ENCODE data around the gene EPN1.

Gene EPN1

DNA sequence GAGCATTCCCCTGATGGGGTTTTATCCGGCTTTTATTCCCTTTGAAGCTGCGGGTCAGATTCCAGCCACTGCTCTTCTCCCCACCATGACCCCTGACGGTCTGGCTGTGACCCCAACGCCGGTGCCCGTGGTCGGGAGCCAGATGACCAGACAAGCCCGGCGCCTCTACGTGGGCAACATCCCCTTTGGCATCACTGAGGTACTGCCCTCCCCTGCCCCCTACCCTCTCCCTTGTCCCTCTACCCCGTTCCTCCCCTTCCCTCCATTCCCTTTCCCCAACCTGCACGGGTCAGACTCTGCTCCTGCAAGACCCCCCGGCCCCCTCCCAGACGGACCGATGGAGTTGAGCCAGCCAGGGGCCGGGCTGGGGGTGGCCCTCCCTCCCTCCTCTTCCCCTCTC, 14.0 kb upstream of the EPN1 start:
- DNase-seq (ENCODE audit: low read depth): no peak

DNA sequence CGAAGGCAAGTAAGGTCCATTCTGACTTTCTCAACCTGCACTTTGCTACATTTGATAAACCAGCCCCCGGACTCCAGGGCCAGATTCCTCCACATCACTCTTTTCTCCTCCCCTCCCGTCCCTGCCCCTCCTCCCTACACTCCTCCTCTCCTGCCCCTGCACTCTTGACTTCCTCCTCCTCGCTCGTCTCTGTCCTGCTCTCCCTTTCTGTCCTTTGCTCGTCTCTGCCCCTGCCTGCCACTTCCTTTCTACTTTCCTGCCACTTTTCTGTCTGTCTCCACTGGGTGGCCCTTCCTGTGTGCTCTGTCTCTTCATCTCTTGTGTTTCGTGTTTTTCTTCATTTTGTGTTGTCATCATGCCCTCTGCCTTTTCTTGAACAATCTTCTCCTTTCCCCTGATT, 13.2 kb upstream of the EPN1 start:
- no peak for DNase-seq (ENCODE audit: low read depth)

DNA sequence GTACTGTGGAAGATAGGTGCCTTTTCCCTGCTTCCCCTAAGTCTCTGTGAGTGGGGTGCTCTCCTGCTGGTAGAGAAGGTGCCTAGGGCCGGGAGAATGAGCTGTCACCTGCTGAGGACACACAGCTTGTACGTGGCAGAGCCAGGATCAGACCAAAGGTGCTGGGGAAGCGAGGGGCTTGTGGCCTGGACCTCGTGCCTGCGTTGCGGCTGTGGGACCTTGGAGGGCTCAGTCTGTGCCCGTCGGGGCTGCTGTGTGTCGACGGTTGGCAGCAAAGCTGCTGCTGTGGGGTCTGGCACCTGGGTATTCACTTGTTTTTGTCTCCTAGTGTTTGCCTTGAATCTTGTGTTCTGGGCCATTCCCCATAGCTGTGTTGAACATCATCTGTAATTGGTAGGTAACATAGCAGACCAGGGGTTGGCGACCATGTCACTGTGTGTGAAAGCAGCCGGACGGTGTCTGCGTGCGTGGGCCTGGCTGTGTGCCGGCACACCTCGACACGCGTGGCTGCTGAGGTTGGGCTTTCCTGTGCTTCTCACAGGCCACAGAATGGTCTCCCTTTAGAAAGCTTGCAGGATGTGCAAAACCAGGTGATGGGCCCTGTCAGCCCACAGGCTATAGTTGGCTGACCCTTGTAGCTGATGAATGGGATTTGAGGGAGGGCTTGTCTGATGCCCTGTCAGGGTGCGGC, 11.0 kb upstream of the EPN1 start:
- no peak for DNase-seq (ENCODE audit: low read depth)

DNA sequence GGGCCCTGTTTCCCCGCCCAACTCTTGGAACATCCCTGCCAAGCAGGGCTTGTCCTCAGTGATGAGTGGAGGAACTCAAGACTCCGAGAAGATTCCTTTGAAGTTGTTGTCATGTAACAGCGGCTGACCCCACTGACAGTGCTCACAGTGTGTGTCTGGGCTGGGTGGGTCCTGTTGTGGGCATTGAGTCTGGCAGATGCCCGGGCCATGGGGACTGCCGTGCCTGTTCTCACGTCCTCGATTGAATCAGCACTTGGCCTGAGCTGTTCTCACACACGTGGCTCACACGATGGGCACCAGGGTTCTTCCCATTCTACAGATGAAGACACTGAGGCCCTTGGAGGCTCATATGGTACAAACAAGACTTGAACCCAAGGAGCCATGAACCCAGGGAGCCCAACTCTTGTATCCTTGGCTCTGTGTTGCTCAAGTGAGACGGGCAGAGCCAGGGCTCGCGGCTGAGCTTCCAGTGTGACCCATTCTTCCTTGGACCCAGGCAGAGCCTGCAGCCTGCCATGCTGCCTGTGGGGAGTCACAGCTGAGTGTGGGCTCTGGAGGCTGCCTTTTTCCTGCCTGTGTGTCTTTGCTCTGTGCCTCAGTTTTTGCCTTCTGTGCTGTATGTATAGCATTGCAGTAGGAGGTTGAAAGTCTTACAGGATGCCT, 8.6 kb upstream of the EPN1 start:
- no peak for DNase-seq (ENCODE audit: low read depth)

DNA sequence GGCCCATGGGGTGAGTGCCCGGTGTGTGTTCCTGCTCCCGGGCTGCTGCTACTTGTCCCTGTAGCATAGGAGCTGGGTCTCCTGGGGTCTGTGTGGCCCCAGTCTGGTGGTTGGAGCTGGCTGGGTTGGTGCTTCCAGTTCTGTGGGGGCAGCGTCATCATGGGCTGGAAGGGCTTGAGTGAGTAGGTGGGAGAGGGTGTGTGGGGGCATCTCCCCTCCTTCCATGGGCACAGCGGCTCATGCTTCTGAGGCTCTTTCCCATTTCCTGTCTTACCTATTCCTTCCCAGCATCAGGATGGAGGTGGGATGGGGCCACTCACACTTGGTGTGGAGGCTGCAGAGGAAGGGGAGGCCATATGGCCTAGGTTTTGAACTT, 8.0 kb upstream of the EPN1 start:
- no peak for DNase-seq (ENCODE audit: low read depth)

DNA sequence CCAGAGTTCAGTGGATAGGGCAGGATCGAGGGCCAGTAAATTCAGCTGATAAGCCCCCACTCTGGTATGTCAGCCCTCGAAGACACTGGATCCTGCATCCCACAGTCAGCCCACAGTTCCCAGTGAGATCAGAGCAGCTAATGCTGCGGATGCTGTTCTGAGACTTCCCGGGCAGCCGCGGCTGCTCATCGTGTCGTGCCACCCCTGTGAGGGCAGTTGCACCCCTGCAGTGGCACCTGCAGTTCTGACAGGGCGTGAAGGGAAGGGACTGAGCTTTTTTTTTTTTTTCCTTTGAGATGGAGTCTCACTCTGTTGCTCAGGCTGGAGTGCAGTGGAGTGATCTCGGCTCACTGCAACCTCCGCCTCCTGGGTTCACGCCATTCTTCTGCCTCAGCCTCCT, 7.5 kb upstream of the EPN1 start:
- DNase-seq (ENCODE audit: low read depth): no peak

DNA sequence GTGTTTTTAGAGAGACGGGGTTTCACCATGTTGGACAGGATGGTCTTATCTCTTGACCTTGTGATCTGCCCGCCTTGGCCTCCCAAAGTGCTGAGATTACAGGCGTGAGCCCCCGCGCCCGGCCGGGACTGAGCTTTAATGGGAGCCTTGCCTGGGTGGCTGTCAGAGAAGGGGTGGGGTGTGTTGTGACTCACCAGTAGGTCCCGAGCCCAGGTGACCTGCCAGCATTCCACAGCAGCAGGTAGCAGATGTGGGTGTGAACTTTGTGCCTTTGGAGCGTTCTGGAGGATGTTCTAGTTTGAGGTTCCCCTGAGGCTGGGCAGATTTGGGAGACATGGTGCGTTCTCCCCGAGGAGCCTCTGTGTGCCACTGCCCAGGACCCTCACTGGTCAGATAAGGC, 7.1 kb upstream of the EPN1 start:
- DNase-seq (ENCODE audit: low read depth): no peak

DNA sequence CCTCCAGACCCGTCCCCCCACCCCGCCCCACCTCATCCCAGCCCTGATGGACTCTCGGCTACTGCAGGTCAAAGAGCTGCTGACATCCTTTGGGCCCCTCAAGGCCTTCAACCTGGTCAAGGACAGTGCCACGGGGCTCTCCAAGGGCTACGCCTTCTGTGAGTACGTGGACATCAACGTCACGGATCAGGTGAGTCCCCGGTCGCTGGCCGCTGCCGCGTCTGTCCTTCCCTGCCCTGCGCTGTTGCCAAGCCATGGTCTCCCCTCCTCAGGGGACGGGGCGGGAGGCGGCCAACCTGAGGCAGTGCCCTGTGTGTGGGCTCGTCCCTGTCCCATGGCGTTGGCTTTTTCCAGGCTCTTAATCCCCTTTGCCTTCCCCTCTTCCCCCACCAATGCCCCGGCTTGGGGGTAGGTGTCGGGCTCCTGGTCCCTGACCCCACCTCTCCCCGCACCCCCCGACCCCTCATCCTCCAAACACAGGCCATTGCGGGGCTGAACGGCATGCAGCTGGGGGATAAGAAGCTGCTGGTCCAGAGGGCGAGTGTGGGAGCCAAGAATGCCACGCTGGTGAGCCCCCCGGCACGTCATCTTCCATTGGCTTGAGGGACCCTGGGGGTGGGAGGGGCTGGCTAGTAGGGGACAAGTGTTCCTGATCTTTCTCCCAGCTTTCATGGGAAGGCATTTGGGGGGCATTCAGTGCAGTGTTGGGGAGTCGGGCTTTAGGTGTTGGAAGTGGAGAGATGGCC, 6.2 kb upstream of the EPN1 start:
- DNase-seq (ENCODE audit: low read depth): no peak

DNA sequence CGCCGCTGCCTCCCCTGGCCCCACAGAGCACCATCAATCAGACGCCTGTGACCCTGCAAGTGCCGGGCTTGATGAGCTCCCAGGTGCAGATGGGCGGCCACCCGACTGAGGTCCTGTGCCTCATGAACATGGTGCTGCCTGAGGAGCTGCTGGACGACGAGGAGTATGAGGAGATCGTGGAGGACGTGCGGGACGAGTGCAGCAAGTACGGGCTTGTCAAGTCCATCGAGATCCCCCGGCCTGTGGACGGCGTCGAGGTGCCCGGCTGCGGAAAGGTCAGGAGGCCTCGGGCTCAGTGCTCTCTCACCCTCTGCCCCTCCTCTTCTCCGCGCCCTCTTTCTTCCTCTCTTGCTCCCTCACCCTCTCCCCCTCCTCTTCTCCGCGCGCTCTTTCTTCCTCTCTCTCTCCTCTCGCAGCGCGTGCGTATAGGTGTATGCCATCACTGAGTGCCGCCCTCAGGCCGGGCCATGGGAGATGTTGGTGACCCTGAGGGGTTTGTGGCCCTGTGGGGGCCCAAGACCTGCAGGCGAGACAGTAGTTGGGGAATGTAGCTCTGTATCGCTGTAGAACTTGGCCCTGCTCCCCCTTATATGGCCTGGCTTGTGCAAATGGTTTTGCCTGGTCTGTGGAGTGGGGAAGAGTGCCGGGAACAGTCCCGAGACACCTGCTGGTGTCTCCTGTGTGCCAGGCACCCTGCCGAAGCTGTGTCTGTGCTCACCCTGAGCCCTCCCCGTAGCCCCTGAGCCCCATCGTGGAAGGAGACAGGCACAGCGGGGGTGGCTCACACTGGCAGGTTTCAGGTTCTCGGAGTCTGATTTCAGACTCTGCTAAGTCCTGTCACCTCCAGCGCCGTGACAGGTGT, 5.4 kb upstream of the EPN1 start:
- no peak for DNase-seq (ENCODE audit: low read depth)

DNA sequence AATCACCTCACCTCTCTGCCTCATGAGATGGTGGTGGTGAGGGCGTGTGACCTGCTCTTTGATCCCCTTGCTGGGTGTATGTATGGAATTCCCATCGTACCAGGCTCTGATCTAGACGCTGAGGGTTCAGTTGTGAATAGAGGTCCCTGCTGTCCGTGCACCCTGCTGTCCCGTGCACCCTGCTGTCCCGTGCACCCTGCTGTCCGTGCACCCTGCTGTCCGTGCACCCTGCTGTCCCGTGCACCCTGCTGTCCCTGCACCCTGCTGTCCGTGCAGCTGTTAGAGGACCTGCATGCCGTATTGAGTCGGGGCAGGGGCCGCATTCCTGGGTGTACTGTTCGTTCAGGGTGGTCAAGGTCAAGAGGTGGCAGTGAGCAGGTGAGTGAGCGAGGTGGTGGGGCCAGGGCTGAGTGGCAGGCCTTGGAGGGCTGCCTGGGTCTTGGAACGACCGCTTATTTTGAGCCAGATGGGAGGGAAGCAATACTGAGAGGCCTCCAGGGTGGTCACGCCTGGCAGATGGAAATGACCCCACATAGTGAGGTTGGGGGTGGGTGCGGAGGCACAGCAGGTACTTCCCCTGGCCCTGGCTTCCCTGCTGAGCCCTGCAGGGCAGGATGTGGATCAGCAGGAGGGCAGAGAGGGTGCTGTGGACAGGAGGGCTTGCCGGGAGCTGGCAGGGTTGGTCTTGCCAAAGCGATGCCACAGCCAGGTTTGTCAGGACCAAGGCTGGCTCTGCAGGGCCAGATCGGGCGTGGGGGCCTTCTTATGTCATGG, 4.6 kb upstream of the EPN1 start:
- DNase-seq (ENCODE audit: low read depth): no peak

DNA sequence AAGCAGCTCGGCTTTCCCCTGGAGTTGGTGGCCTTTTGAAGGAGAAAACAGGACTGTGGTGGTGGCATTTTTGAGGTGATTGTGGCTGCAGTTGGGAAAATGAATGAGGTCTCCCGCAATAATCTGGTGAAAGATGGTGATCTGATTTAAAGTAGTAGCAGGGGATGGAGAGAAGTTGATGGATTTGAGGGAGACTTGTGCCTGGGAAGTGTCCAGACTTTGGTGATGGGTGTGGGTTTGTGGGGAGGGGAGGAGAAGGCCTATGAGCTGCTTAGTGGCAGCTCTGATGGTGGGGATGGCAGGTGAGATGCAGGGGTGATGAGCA, 4.0 kb upstream of the EPN1 start:
- DNase-seq (ENCODE audit: low read depth): no peak

DNA sequence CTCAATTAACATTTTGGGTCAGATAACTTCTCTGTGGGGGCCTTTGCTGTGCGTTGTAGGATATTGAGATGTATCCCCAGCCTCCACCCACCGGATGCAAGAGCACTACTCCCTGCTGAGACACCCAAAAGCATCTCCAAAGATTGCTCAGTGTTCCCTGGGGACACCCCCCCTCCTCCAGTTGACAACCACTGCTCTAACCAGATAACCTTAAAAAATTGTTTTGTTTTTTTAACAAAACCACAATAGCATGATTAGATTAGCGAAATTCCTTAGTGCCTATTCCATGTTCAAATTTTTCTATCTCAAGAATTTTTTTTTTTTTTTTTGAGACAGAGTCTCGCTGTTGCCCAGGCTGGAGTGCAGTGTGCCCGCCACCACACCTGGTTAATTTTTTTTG, 2.6 kb upstream of the EPN1 start:
- no peak for DNase-seq (ENCODE audit: low read depth)

DNA sequence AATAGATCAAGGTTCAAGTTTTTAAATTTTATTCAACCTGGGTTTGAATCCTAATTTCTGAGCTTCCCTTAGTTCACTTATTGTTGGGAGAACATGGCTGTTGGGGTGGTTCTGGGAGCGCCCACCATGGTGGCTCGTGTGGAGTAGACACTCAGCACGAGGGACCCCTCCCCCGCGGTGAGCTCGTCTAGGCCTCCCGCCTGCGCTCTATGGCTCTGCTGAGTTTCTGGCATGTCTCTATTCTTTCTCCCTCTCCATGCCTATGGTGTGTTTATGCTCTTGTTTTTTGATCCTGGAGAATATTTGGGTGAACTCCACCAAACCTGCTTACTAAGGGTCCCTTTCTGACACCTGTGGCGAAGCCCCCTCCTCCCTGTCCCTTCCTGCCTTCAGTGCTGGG, 1.6 kb upstream of the EPN1 start:
- no peak for DNase-seq (ENCODE audit: low read depth)

DNA sequence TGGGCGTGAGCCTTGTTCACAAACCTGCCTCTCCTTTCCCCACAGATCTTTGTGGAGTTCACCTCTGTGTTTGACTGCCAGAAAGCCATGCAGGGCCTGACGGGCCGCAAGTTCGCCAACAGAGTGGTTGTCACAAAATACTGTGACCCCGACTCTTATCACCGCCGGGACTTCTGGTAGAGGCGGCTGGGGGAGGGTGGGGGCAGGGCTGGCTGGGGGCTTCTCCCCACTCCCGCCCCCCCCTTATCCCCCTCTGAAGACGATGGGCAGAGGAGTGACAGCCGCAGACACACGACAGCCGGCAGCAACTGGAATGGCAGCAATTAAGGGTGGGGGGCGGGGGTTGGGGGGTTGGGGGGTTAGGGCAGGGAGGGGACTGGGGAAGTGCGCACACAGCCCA, 1.1 kb upstream of the EPN1 start:
- no peak for DNase-seq (ENCODE audit: low read depth)

DNA sequence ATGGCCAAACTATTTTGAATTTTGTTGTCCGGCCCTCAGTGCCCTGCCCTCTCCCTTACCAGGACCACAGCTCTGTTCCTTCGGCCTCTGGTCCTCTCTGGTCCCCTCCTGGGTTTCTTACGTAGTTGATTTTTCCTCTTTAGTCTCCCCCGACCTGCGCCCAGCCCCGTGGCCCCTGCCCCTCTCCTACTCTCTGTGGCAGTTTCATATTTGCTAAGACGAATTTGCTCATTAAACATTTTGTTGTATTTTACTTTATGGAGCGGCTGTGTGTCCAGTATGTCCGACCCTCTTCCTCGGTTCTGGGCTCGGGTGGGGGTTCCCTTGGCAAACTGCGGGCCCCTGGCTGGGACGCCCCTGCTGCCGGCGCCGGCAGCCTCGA, 576 bp upstream of the EPN1 start:
- no peak for DNase-seq (ENCODE audit: low read depth)

DNA sequence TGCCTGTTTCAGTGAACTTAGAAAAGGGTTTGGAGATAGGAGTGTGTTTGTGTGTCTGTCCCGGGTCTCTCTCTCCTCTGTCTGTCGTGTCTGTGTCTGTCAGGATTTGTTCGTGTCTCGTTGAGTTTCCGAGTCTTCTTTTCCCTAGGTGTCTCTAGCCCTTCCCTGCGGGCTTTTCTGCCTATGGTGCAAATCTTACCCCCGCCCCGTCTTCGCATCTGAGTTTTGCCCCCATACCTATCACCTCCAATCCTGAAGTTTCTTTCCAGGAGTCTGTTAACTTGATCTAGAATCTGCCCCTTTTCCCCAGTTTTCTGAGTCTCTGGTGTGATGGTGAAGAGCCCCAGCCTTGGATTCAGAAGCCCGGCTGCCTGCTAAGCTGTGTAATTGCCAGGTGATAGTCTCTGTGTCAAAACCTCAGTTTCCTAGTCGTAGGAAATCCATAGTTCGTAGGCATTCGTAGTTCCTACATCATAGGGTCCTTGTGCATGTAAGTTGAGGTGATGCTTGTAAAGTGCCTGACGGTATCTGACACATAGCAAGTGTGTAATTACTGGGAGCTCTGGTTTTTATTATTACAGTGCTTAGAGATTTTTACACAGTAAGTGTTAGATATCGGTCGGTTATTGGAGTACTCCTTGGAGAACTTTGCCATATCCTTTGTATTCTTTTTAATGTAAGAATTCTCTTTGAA, 782 bp downstream of the EPN1 start:
- DNase-seq (ENCODE audit: low read depth): no peak

DNA sequence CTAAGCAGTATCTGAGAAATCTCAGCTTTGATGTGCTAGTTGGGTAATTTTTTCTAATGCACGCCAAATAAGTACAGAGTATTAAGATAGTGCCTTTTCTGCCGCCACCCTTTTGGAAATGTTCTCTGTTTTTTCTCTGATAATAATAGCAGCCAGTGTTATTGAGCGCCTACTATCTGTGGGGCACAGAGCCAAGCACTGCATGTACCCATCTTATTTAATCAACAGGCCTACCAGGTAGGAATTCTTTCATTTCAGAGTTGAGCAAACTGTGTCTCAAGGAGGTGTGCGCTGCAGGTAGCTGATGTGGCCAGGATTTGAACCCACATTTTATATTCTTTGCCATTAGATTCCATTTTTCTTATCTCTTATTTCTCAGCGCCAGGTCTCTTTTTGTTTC, 1.4 kb downstream of the EPN1 start:
- no peak for DNase-seq (ENCODE audit: low read depth)

DNA sequence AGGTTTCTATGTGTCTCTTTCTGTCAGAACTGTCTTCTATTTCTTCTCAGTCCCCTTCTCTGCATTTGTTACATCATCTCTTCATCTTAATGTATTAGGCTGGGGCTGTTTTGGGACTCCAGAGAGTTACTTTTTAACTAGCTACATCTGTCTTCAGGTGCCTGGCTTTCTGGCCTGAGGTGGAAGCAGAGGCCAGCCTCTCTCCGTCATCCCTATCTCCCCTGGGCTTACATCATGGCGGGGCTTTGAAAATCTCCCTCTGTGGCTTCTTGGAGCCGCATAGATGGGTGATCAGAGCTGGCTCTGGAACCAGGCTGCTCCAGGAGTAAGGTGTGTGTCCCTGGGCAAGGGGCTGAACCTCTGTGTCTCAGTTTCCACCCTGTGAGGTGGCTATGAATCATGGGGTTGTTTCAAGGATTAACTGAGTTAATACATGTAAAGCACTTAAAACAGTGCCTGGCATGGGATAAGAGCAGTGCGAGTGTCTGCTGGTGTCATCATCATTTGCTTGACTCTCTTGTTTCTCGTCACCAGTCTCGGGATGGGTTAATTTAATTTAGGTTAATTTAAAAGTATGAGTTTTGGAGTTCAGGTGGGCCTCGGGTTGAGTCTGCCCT, 2.0 kb downstream of the EPN1 start:
- DNase-seq (ENCODE audit: low read depth): no peak

DNA sequence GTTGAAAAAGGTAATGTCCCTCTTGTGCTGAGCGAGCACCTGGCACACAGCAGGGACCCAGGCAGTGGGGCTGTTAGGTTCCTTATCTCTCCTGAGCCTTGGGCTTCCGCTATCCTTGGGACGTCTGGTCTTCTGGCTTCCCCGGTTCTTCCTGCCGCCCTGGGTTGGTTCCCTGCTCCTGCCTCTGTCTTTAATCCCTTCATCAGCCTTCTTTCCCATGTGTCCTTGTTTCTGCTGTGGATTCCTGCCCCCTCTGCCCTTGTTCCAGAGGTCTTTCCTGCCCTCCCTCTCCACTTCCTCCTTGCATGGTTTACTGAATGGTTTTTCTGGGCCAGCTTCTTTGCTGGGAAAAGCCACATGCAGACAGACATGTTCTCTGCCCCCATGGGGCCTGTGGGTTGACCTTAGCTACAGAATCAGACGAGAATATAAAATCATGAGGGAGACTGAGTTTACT, 2.6 kb downstream of the EPN1 start:
- DNase-seq (ENCODE audit: low read depth): no peak

DNA sequence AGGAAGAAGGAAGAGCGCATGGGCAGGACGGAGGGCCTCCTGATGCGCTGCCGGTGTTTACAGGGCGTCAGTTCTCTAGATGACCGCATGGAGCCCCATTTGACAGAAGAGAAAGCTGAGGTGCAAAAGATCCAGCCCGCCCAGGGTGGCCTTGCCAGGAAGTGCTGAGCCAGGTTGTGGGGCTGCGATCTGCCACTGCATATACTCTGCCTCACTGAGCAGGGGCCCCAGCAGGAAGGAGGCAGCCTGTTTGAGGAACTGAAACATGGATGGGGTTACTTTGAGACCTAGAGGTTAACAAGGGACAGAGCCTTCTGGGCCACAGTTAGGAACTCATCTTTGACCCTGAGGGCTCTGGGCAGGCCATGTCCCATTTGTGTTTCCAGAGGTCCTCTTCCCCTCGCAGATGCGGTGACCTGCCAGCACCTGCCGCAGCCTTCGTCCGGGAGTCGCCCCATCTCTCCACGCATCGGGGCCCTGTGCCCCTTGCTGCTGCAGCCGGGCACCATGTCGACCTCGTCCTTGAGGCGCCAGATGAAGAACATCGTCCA, 3.2 kb downstream of the EPN1 start:
- DNase-seq (ENCODE audit: low read depth): no peak

Data from activated T-cell treated with anti-CD3 and anti-CD28 coated beads for 1 hour (primary cell).